Fibroblast of lung (primary cell): ENCODE results near the gene UBL4A. TPM values are rescaled to one million over a fixed set of nuclear protein-coding genes. Genes with fewer than 3 reads are reported as not detected.
A peak's percentile ranks its signal among the peaks of the same experiment; 100 is the strongest.

Experiments
- DNase-seq, 2 donors: peaks; one replicate each; pipeline versions ENCODE4 v3.0.0 to v3.0.0-alpha.2; 2010; ENCODE audit warnings: low read depth in 2 of 2
- H2AFZ ChIP-seq: 2 replicates; pipeline ENCODE4 v1.5.1; 2012; ENCODE audit warnings: low read length, control low read depth, inconsistent platforms
- H3K27ac ChIP-seq: 2 replicates; pipeline ENCODE4 v1.5.1; 2011; ENCODE audit warnings: low read length, control low read depth; ENCODE audit not compliant: insufficient read depth
- H3K27me3 ChIP-seq: 2 replicates; pipeline ENCODE4 v1.5.1; 2011; ENCODE audit warnings: mild to moderate bottlenecking, low read length; ENCODE audit not compliant: control insufficient read depth, insufficient read depth
- H3K36me3 ChIP-seq: 2 replicates; pipeline ENCODE4 v1.5.1; 2011; ENCODE audit warnings: low read length; ENCODE audit not compliant: control insufficient read depth, insufficient read depth
- H3K4me1 ChIP-seq: 2 replicates; pipeline ENCODE4 v1.5.1; 2011; ENCODE audit warnings: low read length; ENCODE audit not compliant: control insufficient read depth, insufficient read depth; ENCODE audit errors: extremely low read depth
- H3K4me2 ChIP-seq: 2 replicates; pipeline ENCODE4 v1.5.1; 2011; ENCODE audit warnings: low read length, control low read depth; ENCODE audit not compliant: insufficient read depth; ENCODE audit errors: extremely low read depth
- H3K4me3 ChIP-seq, 4 experiments: fragments of 200-600 bp in 1 of 4; sonication (generic) in 1 of 4; replicated peaks in 1 of 4; 2 replicates each; pipeline ENCODE4 v1.5.1; 2011 to 2016; ENCODE audit warnings: low read length in 4 of 4, low read depth in 3 of 4, mild to moderate bottlenecking in 3 of 4, control low read depth in 2 of 4, inconsistent platforms in 1 of 4, mixed read lengths in 1 of 4; ENCODE audit not compliant: insufficient read depth in 1 of 4; ENCODE audit errors: control extremely low read depth in 1 of 4
- H3K79me2 ChIP-seq: 2 replicates; pipeline ENCODE4 v1.5.1; 2012; ENCODE audit warnings: mild to moderate bottlenecking, low read length, inconsistent platforms; ENCODE audit not compliant: control insufficient read depth, insufficient read depth
- H3K9ac ChIP-seq: 2 replicates; pipeline ENCODE4 v1.5.1; 2011; ENCODE audit warnings: mild to moderate bottlenecking, low read length, control low read depth; ENCODE audit not compliant: insufficient read depth
- H3K9me3 ChIP-seq: 2 replicates; pipeline ENCODE4 v1.5.1; 2012; ENCODE audit warnings: low read depth, low read length; ENCODE audit not compliant: control insufficient read depth, insufficient read depth
- H4K20me1 ChIP-seq: 2 replicates; pipeline ENCODE4 v1.5.1; 2011; ENCODE audit warnings: low read length; ENCODE audit not compliant: control insufficient read depth, insufficient read depth; ENCODE audit errors: extremely low read depth
- CTCF ChIP-seq, 2 donors: IDR thresholded peaks in 1 of 2; conservative IDR thresholded peaks in 1 of 2; 1 replicate in 1 of 2; 2 replicates in 1 of 2; pipeline ENCODE4 v1.5.1; 2011 to 2012; ENCODE audit warnings: low read length in 2 of 2, control low read depth in 1 of 2, inconsistent platforms in 1 of 2, low read depth in 1 of 2, mild to moderate bottlenecking in 1 of 2
- EZH2 ChIP-seq: IDR thresholded peaks from 2 replicates; pipeline ENCODE4 v1.5.1; 2012; ENCODE audit warnings: low read length, control low read depth, mild to moderate bottlenecking; ENCODE audit errors: missing control alignments
- polyA minus RNA-seq: library from RNA; depleted of rRNA, polyadenylated mRNA; stranded (reverse); fragments of >200 nt; gene quantifications from 2 replicates; pipeline ENCODE4 v1.2.3, GENCODE V29; 2011; ENCODE audit warnings: low replicate concordance
- polyA plus RNA-seq, 2 donors: library from polyadenylated mRNA; depleted of rRNA in 1 of 2; stranded (reverse) in 1 of 2; unstranded in 1 of 2; fragments of >200 nt; gene quantifications; 2 replicates each; pipeline ENCODE4 v1.2.1, GENCODE V29; 2011 to 2012; ENCODE audit warnings: missing spikeins in 1 of 2
- total RNA-seq: library from RNA; depleted of rRNA; stranded (reverse); fragments of >200 nt; gene quantifications from 2 replicates; pipeline ENCODE4 v1.2.1, GENCODE V29; 2014

UBL4A gene
- 39.5 and 42.8 TPM in 2 replicates for total RNA-seq
- 17.9 and 21.7 TPM in 2 replicates for polyA plus RNA-seq
- 22.1 and 29.2 TPM in 2 replicates for polyA plus RNA-seq (2012)
- polyA minus RNA-seq, result 16.3 and 42.9 TPM in 2 replicates

GRCh38 chrX:154486396-154487207 is at the start of gene UBL4A:
Gene UBL4A (minus strand): TSS chrX:154486615. CDS start chrX:154486584, 31 bp downstream.
- H3K27me3 ChIP-seq, result no peaks in the 10 kb centered on the region
- H4K20me1 ChIP-seq, result no peaks in the 10 kb centered on the region
- no peaks in the 10 kb centered on the region for H3K9me3 ChIP-seq
- peak in 1 of 2 donors; percentile 63 for DNase-seq
- peaks cover 4% of the 10 kb centered on the region for H3K79me2 ChIP-seq
- peak within 1 kb of the TSS; percentile 34 for H3K27ac ChIP-seq
- no peak for TF ChIP-seq EZH2
- no peak for TF ChIP-seq CTCF (conservative IDR thresholded peaks at IDR 0.05 in 1 of 2, IDR thresholded peaks at IDR 0.05 in 1 of 2; ENCODE audit: low read depth in 1 of 2, low read length in 2 of 2)
- peak within 1 kb of the TSS; percentile 48 for H3K4me2 ChIP-seq
- H2AFZ ChIP-seq, result no peak within 1 kb of the TSS
- peak within 1 kb of the TSS; percentile 33 to 62 (median 47) for H3K4me3 ChIP-seq
- H3K36me3 ChIP-seq, result peaks cover 5% of the 10 kb centered on the region
- peaks cover 2% of the 10 kb centered on the region for H3K4me1 ChIP-seq
- H3K9ac ChIP-seq, result peak within 1 kb of the TSS; percentile 58

GRCh38 chrX:154535892-154536291 is 49.5 kb upstream of the UBL4A start:
- TF ChIP-seq EZH2, result no peak
- no peak for TF ChIP-seq CTCF (conservative IDR thresholded peaks at IDR 0.05 in 1 of 2, IDR thresholded peaks at IDR 0.05 in 1 of 2; ENCODE audit: low read depth in 1 of 2, low read length in 2 of 2)
- Histone ChIP-seq H3K4me1 (peaks cover 2% of the 10 kb centered on the region), H4K20me1 (no peaks in the 10 kb centered on the region), H3K4me3 (no peak overlapping the region), H3K4me2 (no peak overlapping the region), H3K27me3 (no peaks in the 10 kb centered on the region), H3K36me3 (peaks cover 24% of the 10 kb centered on the region), H3K79me2 (peaks cover 6% of the 10 kb centered on the region), H3K9me3 (no peaks in the 10 kb centered on the region), H3K9ac (no peak overlapping the region), H3K27ac (no peak overlapping the region), H2AFZ (no peak overlapping the region)
- DNase-seq, result no peak

- H3K4me1 ChIP-seq, result peaks cover 2% of the 10 kb centered on the region
- H3K4me3 ChIP-seq, result no peak overlapping the region
- peak overlapping the region; percentile 27 for H3K27ac ChIP-seq
- no peak overlapping the region for H3K4me2 ChIP-seq
- H4K20me1 ChIP-seq, result no peaks in the 10 kb centered on the region
- peaks cover 26% of the 10 kb centered on the region for H3K36me3 ChIP-seq
- H2AFZ ChIP-seq, result no peak overlapping the region
- H3K9me3 ChIP-seq, result no peaks in the 10 kb centered on the region
- no peaks in the 10 kb centered on the region for H3K27me3 ChIP-seq
- TF ChIP-seq CTCF (conservative IDR thresholded peaks at IDR 0.05 in 1 of 2, IDR thresholded peaks at IDR 0.05 in 1 of 2; ENCODE audit: low read depth in 1 of 2, low read length in 2 of 2) (peak; percentile 75 to 76), EZH2 (no peak)
- peaks cover 6% of the 10 kb centered on the region for H3K79me2 ChIP-seq
- peak; percentile 70 to 81 for DNase-seq
- no peak overlapping the region for H3K9ac ChIP-seq
Measured at GRCh38 chrX:154534526-154535322, 48.3 kb upstream of the UBL4A start.
